IMR-90 (cell line): ENCODE results near the gene MARCO. TPM values are rescaled to one million over a fixed set of nuclear protein-coding genes. Genes with fewer than 3 reads are reported as not detected.

Experiments
- ATAC-seq: fragments of 200-7000 bp; cut with Tn5 transposase; 2 replicates; pipeline ENCODE4 v1.9.1; 2020; ENCODE audit warnings: low read depth, mild to moderate bottlenecking, moderate library complexity
- BruUV-seq: library from RNA; stranded (reverse); fragments of 400-500 nt; replicated peaks from 2 replicates; lab custom pipeline; 2021; lab: Mats Ljungman, UMichigan
- CTCF ChIA-PET: fragments of 300-600 bp; formaldehyde crosslinking; extraction: SDS; loops from one replicate; lab custom pipeline; 2021; ENCODE audit warnings: antibody characterized with exemption; lab: Yijun Ruan, JAX
- POLR2A ChIA-PET: fragments of 300-600 bp; sonication (Branson Sonifier 250); formaldehyde crosslinking; loops from one replicate; lab custom pipeline; 2022; ENCODE audit warnings: antibody characterized with exemption; ENCODE audit not compliant: unreplicated experiment; lab: Charles Lee
- DNase-seq: peaks from one replicate; pipeline ENCODE4 v3.0.0; 2013
- H2AFZ ChIP-seq: replicated peaks from 2 replicates; pipeline ENCODE3; 2013; ENCODE audit warnings: low read length, mild to moderate bottlenecking; ENCODE audit not compliant: poor library complexity
- H2AK5ac ChIP-seq: 2 replicates; pipeline ENCODE4 v1.6.1; 2013; ENCODE audit warnings: low read depth, low read length, inconsistent platforms
- H2AK9ac ChIP-seq: replicated peaks from 2 replicates; pipeline ENCODE3; 2013; ENCODE audit warnings: mild to moderate bottlenecking, low read depth, low read length, moderate library complexity; ENCODE audit not compliant: poor library complexity
- H2BK120ac ChIP-seq: 2 replicates; pipeline ENCODE4 v1.6.1; 2013; ENCODE audit warnings: low read depth, low read length, inconsistent platforms
- H2BK15ac ChIP-seq: 3 replicates; pipeline ENCODE4 v1.6.1; 2013; ENCODE audit warnings: low read depth, low read length, inconsistent platforms
- H2BK20ac ChIP-seq: 2 replicates; pipeline ENCODE4 v1.6.1; 2013; ENCODE audit warnings: low read depth, mild to moderate bottlenecking, inconsistent platforms, low read length, moderate library complexity
- H2BK5ac ChIP-seq: 2 replicates; pipeline ENCODE4 v1.6.1; 2013; ENCODE audit warnings: mild to moderate bottlenecking, low read depth, low read length, inconsistent platforms; ENCODE audit not compliant: poor library complexity, severe bottlenecking
- H3K14ac ChIP-seq: replicated peaks from 2 replicates; pipeline ENCODE4 v1.6.1; 2013; ENCODE audit warnings: low read depth, low read length, inconsistent platforms
- H3K18ac ChIP-seq: 2 replicates; pipeline ENCODE4 v1.6.1; 2013; ENCODE audit warnings: low read depth, low read length, control low read depth
- H3K23ac ChIP-seq: 2 replicates; pipeline ENCODE4 v1.6.1; 2013; ENCODE audit warnings: low read depth, low read length, inconsistent platforms
- H3K27ac ChIP-seq: 2 replicates; pipeline ENCODE4 v1.5.1; 2013; ENCODE audit warnings: mild to moderate bottlenecking, control low read depth, low read length; ENCODE audit not compliant: insufficient read depth
- H3K27me3 ChIP-seq: 2 replicates; pipeline ENCODE4 v1.6.1; 2013; ENCODE audit warnings: low read length; ENCODE audit not compliant: control insufficient read depth, insufficient read depth
- H3K36me3 ChIP-seq: 2 replicates; pipeline ENCODE4 v1.6.1; 2013; ENCODE audit warnings: low read length, mixed read lengths; ENCODE audit not compliant: control insufficient read depth, insufficient read depth
- H3K4ac ChIP-seq: 2 replicates; pipeline ENCODE4 v1.6.1; 2013; ENCODE audit warnings: low read depth, low read length, inconsistent platforms
- H3K4me1 ChIP-seq: 2 replicates; pipeline ENCODE4 v1.6.1; 2013; ENCODE audit warnings: low read length, mixed read lengths; ENCODE audit not compliant: control insufficient read depth, insufficient read depth
- H3K4me2 ChIP-seq: 2 replicates; pipeline ENCODE4 v1.6.1; 2013; ENCODE audit warnings: low read depth, mild to moderate bottlenecking, control low read depth, low read length, moderate library complexity
- H3K4me3 ChIP-seq: 2 replicates; pipeline ENCODE4 v1.5.1; 2013; ENCODE audit warnings: low read depth, mild to moderate bottlenecking, control low read depth, low read length, moderate library complexity; ENCODE audit not compliant: insufficient read depth
- H3K56ac ChIP-seq: 2 replicates; pipeline ENCODE4 v1.6.1; 2013; ENCODE audit warnings: low read length, inconsistent platforms; ENCODE audit not compliant: insufficient read depth; ENCODE audit errors: extremely low read depth
- H3K79me1 ChIP-seq, 2 experiments: 2 replicates each; pipeline ENCODE4 v1.6.1; 2013; ENCODE audit warnings: low read length in 2 of 2, inconsistent platforms in 1 of 2, low read depth in 1 of 2
- H3K9ac ChIP-seq: 2 replicates; pipeline ENCODE4 v1.6.1; 2013; ENCODE audit warnings: low read depth, low read length, control low read depth
- H3K9me1 ChIP-seq: 2 replicates; pipeline ENCODE4 v1.6.1; 2013; ENCODE audit warnings: low read length, inconsistent platforms; ENCODE audit not compliant: insufficient read depth
- H3K9me3 ChIP-seq: 2 replicates; pipeline ENCODE4 v1.6.1; 2013; ENCODE audit warnings: low read length; ENCODE audit not compliant: control insufficient read depth, insufficient read depth
- H4K20me1 ChIP-seq: 2 replicates; pipeline ENCODE4 v1.6.1; 2013; ENCODE audit warnings: low read length, inconsistent platforms; ENCODE audit not compliant: insufficient read depth
- H4K5ac ChIP-seq: 2 replicates; pipeline ENCODE4 v1.6.1; 2013; ENCODE audit warnings: mild to moderate bottlenecking, low read depth, low read length, control low read depth
- H4K8ac ChIP-seq, 2 experiments: 2 replicates each; pipeline ENCODE4 v1.6.1; 2013; ENCODE audit warnings: low read depth in 2 of 2, low read length in 2 of 2, control low read depth in 1 of 2, inconsistent platforms in 1 of 2
- H4K91ac ChIP-seq: 2 replicates; pipeline ENCODE4 v1.6.1; 2013; ENCODE audit warnings: low read depth, low read length, inconsistent platforms; ENCODE audit not compliant: insufficient read depth
- NFE2L2 ChIP-seq: fragments of 150-350 bp; IDR thresholded peaks from 2 replicates; pipeline ENCODE4 v1.6.1; 2016; ENCODE audit warnings: low read depth, mild to moderate bottlenecking, low read length
- WGBS, 2 experiments: methylation state at CpG; one replicate each; pipeline versions ENCODE4 v1.1.5 to v1.1.7; 2013; ENCODE audit warnings: missing lambda C conversion rate in 2 of 2; ENCODE audit not compliant: insufficient read length in 1 of 2; ENCODE audit errors: extremely low coverage in 2 of 2; 5-methylcytosine and 5-hydroxymethylcytosine counted together
- dilution Hi-C: fragments of 300-500 bp; cut with HindIII; formaldehyde crosslinking; loops from one replicate; pipeline ENCODE4 v1.14.3; 2018; ENCODE audit warnings: low sequenced_read_pairs; ENCODE audit not compliant: unreplicated experiment
- in situ Hi-C: fragments of 300-500 bp; cut with MboI; formaldehyde crosslinking; loops from 3 replicates; pipeline ENCODE4 v1.14.3; 2019; ENCODE audit warnings: low sequenced_read_pairs, inconsistent platforms, mixed read lengths
- intact Hi-C: fragments of 100-400 bp; cut with micrococcal nuclease; formaldehyde crosslinking; loops from 2 replicates; pipeline ENCODE4 v1.10.0; 2022
- polyA plus RNA-seq, 3 experiments: library from polyadenylated mRNA; depleted of rRNA; stranded (reverse); fragments of >200 nt; gene quantifications; 2 replicates each; pipeline ENCODE4 v1.2.3, GENCODE V29; 2012; ENCODE audit warnings: low replicate concordance in 1 of 3
- total RNA-seq: library from RNA; depleted of rRNA; stranded (reverse); fragments of >200 nt; gene quantifications from 2 replicates; pipeline ENCODE4 v1.2.3, GENCODE V29; 2012

MARCO gene
- total and polyA plus RNA-seq, 2 of the 4 experiments (the other 2 are of a cell fraction), result not detected

DNA sequence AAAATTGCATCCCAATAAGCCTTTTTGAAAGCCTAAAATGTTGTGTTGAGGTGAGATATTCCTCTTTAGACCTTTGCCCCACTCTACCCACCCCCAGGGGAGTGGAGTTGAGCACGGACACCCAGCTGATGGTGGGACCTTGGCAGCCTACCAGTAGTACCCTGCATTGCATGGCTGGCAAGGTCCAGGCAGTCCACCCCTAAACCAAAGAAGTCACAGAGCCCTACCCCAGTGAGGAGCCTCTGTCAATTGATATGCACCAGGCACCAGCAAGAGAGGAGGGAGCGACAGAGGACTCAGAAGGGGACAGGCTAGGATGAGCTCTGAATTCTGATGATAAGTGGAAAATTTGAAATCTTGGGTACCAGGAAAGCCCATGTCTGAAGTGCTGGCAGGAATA is 38.6 kb downstream of the MARCO start:
- H3K27me3 ChIP-seq, result no peaks in the 10 kb centered on the region

More for the DNA sequence above, 38.6 kb downstream of the MARCO start:
- DNase-seq, result no peak
- H3K18ac ChIP-seq, result no peak overlapping the region
- no peak overlapping the region for H3K27ac ChIP-seq
- WGBS, 2 experiments, result no CpG with 5 or more reads among the region's 2 CpGs
- H3K56ac ChIP-seq, result no peak overlapping the region
- ATAC-seq, result no peak
- H2BK5ac ChIP-seq, result no peak overlapping the region
- H3K9me3 ChIP-seq, result no peaks in the 10 kb centered on the region
- no peaks in the 10 kb centered on the region for H3K4me1 ChIP-seq
- H3K14ac ChIP-seq, result no peak overlapping the region
- no peak overlapping the region for H3K4me3 ChIP-seq
- no peak for TF ChIP-seq NFE2L2
- no TSS peak for BruUV-seq
- H3K36me3 ChIP-seq, result no peaks in the 10 kb centered on the region
- intact Hi-C loops (no loop called here), dilution Hi-C loops (no loop called here), in situ Hi-C loops (no loop called here)
- H3K9me1 ChIP-seq, result no peaks in the 10 kb centered on the region; the same call in 1 of the 2 replicates
- no peak overlapping the region for H4K91ac ChIP-seq
- no peaks in the 10 kb centered on the region for H4K20me1 ChIP-seq
- H2BK15ac ChIP-seq, result no peak overlapping the region
- H2AK5ac ChIP-seq, result no peak overlapping the region
- H3K4me2 ChIP-seq, result no peak overlapping the region
- no peak overlapping the region for H4K8ac ChIP-seq
- no peak overlapping the region for H4K5ac ChIP-seq
- no peak overlapping the region for H2AFZ ChIP-seq
- H3K4ac ChIP-seq, result no peak overlapping the region
- no peak overlapping the region for H3K23ac ChIP-seq
- no peak overlapping the region for H3K9ac ChIP-seq
- no peak overlapping the region for H2BK120ac ChIP-seq
- CTCF ChIA-PET, result no interaction called here
- H3K79me1 ChIP-seq, result no peaks in the 10 kb centered on the region
- H2BK20ac ChIP-seq, result no peak overlapping the region
- POLR2A ChIA-PET, result no interaction called here
- no peak overlapping the region for H2AK9ac ChIP-seq
